HEK293 (cell line): ENCODE data around the gene TMEM35B.

Experiments used
- HOXD13 ChIP-seq: sonication (generic); formaldehyde crosslinking; IDR thresholded peaks from 2 replicates; pipeline ENCODE4 v1.8.0; 2022; ENCODE audit warnings: missing genetic modification reagents, borderline replicate concordance
- KLF7 ChIP-seq: fragments of 450-650 bp; formaldehyde crosslinking; IDR thresholded peaks from 2 replicates; pipeline ENCODE4 v1.5.1; 2016; ENCODE audit warnings: missing biosample characterization, missing genetic modification characterization, borderline replicate concordance
- REPIN1 ChIP-seq: fragments of 450-650 bp; formaldehyde crosslinking; IDR thresholded peaks from 2 replicates; pipeline ENCODE4 v1.5.1; 2017; ENCODE audit warnings: missing biosample characterization, missing genetic modification characterization, low read depth
- SALL2 ChIP-seq: fragments of 450-650 bp; formaldehyde crosslinking; IDR thresholded peaks from 2 replicates; pipeline ENCODE4 v1.5.0; 2017; ENCODE audit warnings: missing biosample characterization, mild to moderate bottlenecking, missing genetic modification characterization, borderline replicate concordance
- SP2 ChIP-seq: fragments of 450-650 bp; formaldehyde crosslinking; IDR thresholded peaks from 2 replicates; pipeline ENCODE4 v1.5.1; 2016; ENCODE audit warnings: missing biosample characterization, missing genetic modification characterization
- YY2 ChIP-seq: fragments of 450-650 bp; formaldehyde crosslinking; IDR thresholded peaks from 2 replicates; pipeline ENCODE4 v1.5.1; 2016; ENCODE audit warnings: missing biosample characterization, missing genetic modification characterization
- ZBTB17 ChIP-seq: fragments of 450-650 bp; formaldehyde crosslinking; IDR thresholded peaks from 2 replicates; pipeline ENCODE4 v1.5.1; 2016; ENCODE audit warnings: missing biosample characterization, missing genetic modification characterization
- ZBTB21 ChIP-seq: fragments of 450-650 bp; formaldehyde crosslinking; IDR thresholded peaks from 2 replicates; pipeline ENCODE4 v1.5.1; 2017; ENCODE audit warnings: missing biosample characterization, missing genetic modification characterization
- ZBTB48 ChIP-seq: fragments of 450-650 bp; formaldehyde crosslinking; IDR thresholded peaks from 2 replicates; pipeline ENCODE4 v1.5.1; 2016; ENCODE audit warnings: missing biosample characterization, missing genetic modification characterization
- ZBTB8A ChIP-seq: fragments of 450-650 bp; formaldehyde crosslinking; IDR thresholded peaks from 2 replicates; pipeline ENCODE4 v1.5.1; 2016; ENCODE audit warnings: missing biosample characterization, missing genetic modification characterization
- ZFP37 ChIP-seq: fragments of 450-650 bp; formaldehyde crosslinking; IDR thresholded peaks from 2 replicates; pipeline ENCODE4 v1.5.1; 2016; ENCODE audit warnings: missing biosample characterization, missing genetic modification characterization
- ZNF354C ChIP-seq: fragments of 450-650 bp; formaldehyde crosslinking; IDR thresholded peaks from 2 replicates; pipeline ENCODE4 v1.5.1; 2016; ENCODE audit warnings: missing biosample characterization, missing genetic modification characterization, low read depth, borderline replicate concordance
- ZNF423 ChIP-seq: fragments of 450-650 bp; formaldehyde crosslinking; IDR thresholded peaks from 2 replicates; pipeline ENCODE4 v1.5.1; 2016; ENCODE audit warnings: missing biosample characterization, missing genetic modification characterization
- ZNF529 ChIP-seq: fragments of 450-650 bp; formaldehyde crosslinking; IDR thresholded peaks from 2 replicates; pipeline ENCODE4 v1.5.1; 2017; ENCODE audit warnings: missing genetic modification characterization, missing biosample characterization; ENCODE audit not compliant: insufficient replicate concordance
- ZNF560 ChIP-seq: fragments of 450-650 bp; formaldehyde crosslinking; IDR thresholded peaks from 2 replicates; pipeline ENCODE4 v1.5.1; 2017; ENCODE audit warnings: missing biosample characterization, missing genetic modification characterization, borderline replicate concordance
- ZNF596 ChIP-seq: fragments of 450-650 bp; IDR thresholded peaks from 2 replicates; pipeline ENCODE4 v1.5.0; 2018; ENCODE audit warnings: missing biosample characterization, mild to moderate bottlenecking, missing genetic modification characterization, moderate library complexity
- ZNF621 ChIP-seq: fragments of 450-650 bp; formaldehyde crosslinking; IDR thresholded peaks from 2 replicates; pipeline ENCODE4 v1.5.1; 2017; ENCODE audit warnings: missing biosample characterization, missing genetic modification characterization
- ZNF623 ChIP-seq: fragments of 450-650 bp; formaldehyde crosslinking; IDR thresholded peaks from 2 replicates; pipeline ENCODE4 v1.5.1; 2016; ENCODE audit warnings: missing biosample characterization, missing genetic modification characterization
- ZNF629 ChIP-seq: fragments of 450-650 bp; formaldehyde crosslinking; IDR thresholded peaks from 2 replicates; pipeline ENCODE4 v1.5.1; 2017; ENCODE audit warnings: missing biosample characterization, missing genetic modification characterization
- ZNF777 ChIP-seq: fragments of 450-650 bp; formaldehyde crosslinking; IDR thresholded peaks from 2 replicates; pipeline ENCODE4 v1.5.1; 2017; ENCODE audit warnings: missing biosample characterization, missing genetic modification characterization, borderline replicate concordance
- TF ChIP-seq, protein P1 (sequence below): fragments of 450-650 bp; formaldehyde crosslinking; conservative IDR thresholded peaks from 2 replicates; pipeline ENCODE4 v1.5.1; 2016; ENCODE audit warnings: low read depth, missing biosample characterization, missing genetic modification characterization
- TF ChIP-seq, protein P2 (sequence below): fragments of 450-650 bp; formaldehyde crosslinking; IDR thresholded peaks from 2 replicates; pipeline ENCODE4 v1.5.1; 2016; ENCODE audit warnings: missing biosample characterization, missing genetic modification characterization, borderline replicate concordance
- TF ChIP-seq, protein P3 (sequence below): fragments of 450-650 bp; formaldehyde crosslinking; IDR thresholded peaks from 2 replicates; pipeline ENCODE4 v1.5.1; 2016; ENCODE audit warnings: missing biosample characterization, missing genetic modification characterization
- TF ChIP-seq, protein P4 (sequence below): fragments of 450-650 bp; formaldehyde crosslinking; IDR thresholded peaks from 2 replicates; pipeline ENCODE4 v1.5.1; 2016; ENCODE audit warnings: missing biosample characterization, missing genetic modification characterization
- TF ChIP-seq, protein P5 (sequence below): fragments of 450-650 bp; formaldehyde crosslinking; IDR thresholded peaks from 2 replicates; pipeline ENCODE4 v1.5.1; 2017; ENCODE audit warnings: missing biosample characterization, mild to moderate bottlenecking, missing genetic modification characterization, moderate library complexity

The TMEM35B gene

DNA sequence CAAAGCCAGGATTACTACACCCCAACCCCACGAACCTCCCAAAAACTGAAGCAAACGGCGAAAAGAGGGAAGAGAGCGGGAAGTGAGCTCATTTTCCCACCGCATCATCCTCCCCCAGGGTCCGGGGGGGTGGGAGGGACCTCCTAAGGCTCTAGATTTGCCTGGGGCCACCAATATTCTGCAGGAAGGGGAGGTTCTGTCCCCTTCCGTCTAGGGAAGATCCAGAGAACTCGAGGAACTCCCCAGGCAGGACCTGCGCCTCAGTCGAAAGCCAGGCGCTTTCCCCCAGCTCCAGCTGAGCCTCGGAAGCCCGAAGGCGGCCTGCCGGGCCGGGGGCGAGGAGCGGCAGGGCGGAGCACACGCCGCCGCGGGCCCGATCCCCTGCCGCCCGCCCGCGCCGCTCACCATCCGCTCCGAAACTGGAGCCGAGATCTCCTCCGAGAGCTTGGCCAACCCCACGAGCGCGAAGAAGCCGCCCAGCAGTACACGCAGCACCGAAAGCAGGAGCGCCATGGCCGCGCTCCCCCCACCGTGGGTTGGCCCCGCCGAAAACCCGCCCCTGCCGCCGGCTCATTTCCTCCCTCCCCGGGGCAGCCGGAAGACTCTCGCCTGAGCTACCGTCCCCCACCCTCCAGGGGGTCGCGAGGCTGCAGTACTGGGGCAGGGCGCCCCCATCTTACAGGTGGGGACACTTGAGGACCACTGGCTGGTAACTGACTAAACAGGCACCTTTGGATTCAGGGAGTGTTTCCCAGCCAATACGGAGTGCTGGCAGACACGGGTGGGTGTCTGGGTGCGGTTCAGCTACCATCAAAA, at the start of gene TMEM35B (continued):
- TF ChIP-seq, protein P1, sequence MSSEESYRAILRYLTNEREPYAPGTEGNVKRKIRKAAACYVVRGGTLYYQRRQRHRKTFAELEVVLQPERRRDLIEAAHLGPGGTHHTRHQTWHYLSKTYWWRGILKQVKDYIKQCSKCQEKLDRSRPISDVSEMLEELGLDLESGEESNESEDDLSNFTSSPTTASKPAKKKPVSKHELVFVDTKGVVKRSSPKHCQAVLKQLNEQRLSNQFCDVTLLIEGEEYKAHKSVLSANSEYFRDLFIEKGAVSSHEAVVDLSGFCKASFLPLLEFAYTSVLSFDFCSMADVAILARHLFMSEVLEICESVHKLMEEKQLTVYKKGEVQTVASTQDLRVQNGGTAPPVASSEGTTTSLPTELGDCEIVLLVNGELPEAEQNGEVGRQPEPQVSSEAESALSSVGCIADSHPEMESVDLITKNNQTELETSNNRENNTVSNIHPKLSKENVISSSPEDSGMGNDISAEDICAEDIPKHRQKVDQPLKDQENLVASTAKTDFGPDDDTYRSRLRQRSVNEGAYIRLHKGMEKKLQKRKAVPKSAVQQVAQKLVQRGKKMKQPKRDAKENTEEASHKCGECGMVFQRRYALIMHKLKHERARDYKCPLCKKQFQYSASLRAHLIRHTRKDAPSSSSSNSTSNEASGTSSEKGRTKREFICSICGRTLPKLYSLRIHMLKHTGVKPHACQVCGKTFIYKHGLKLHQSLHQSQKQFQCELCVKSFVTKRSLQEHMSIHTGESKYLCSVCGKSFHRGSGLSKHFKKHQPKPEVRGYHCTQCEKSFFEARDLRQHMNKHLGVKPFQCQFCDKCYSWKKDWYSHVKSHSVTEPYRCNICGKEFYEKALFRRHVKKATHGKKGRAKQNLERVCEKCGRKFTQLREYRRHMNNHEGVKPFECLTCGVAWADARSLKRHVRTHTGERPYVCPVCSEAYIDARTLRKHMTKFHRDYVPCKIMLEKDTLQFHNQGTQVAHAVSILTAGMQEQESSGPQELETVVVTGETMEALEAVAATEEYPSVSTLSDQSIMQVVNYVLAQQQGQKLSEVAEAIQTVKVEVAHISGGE (tag by site-specific recombination): peak; percentile 84
- TF ChIP-seq ZBTB17 (tag by site-specific recombination) (0 out of 2 replicates have a peak, but pooled peaks have one; percentile 12), ZBTB21 (tag by site-specific recombination) (no peak), ZFP37 (tag by site-specific recombination) (no peak), HOXD13 (no peak), ZNF596 (tag by site-specific recombination) (no peak), ZNF621 (tag by site-specific recombination) (no peak), ZNF623 (0 out of 2 replicates have a peak, but pooled peaks have one; percentile 15), ZNF560 (tag by site-specific recombination) (no peak), ZNF629 (0 out of 2 replicates have a peak, but pooled peaks have one; percentile 31), YY2 (tag by site-specific recombination) (peak; percentile 22; the same call in 1 of the 2 replicates), SALL2 (tag by site-specific recombination) (no peak), ZNF423 (tag by site-specific recombination) (peak; percentile 86), ZNF529 (tag by site-specific recombination) (no peak), ZNF354C (tag by site-specific recombination) (no peak), SP2 (tag by site-specific recombination) (peak; percentile 87), ZBTB48 (tag by site-specific recombination) (no peak; the same call in 1 of the 2 replicates), ZBTB8A (tag by site-specific recombination) (no peak), REPIN1 (tag by site-specific recombination) (no peak), KLF7 (no peak; the same call in 1 of the 2 replicates), ZNF777 (tag by site-specific recombination) (no peak)
- TF ChIP-seq, protein P2, sequence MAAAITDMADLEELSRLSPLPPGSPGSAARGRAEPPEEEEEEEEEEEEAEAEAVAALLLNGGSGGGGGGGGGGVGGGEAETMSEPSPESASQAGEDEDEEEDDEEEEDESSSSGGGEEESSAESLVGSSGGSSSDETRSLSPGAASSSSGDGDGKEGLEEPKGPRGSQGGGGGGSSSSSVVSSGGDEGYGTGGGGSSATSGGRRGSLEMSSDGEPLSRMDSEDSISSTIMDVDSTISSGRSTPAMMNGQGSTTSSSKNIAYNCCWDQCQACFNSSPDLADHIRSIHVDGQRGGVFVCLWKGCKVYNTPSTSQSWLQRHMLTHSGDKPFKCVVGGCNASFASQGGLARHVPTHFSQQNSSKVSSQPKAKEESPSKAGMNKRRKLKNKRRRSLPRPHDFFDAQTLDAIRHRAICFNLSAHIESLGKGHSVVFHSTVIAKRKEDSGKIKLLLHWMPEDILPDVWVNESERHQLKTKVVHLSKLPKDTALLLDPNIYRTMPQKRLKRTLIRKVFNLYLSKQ: no peak
- TF ChIP-seq, protein P3, sequence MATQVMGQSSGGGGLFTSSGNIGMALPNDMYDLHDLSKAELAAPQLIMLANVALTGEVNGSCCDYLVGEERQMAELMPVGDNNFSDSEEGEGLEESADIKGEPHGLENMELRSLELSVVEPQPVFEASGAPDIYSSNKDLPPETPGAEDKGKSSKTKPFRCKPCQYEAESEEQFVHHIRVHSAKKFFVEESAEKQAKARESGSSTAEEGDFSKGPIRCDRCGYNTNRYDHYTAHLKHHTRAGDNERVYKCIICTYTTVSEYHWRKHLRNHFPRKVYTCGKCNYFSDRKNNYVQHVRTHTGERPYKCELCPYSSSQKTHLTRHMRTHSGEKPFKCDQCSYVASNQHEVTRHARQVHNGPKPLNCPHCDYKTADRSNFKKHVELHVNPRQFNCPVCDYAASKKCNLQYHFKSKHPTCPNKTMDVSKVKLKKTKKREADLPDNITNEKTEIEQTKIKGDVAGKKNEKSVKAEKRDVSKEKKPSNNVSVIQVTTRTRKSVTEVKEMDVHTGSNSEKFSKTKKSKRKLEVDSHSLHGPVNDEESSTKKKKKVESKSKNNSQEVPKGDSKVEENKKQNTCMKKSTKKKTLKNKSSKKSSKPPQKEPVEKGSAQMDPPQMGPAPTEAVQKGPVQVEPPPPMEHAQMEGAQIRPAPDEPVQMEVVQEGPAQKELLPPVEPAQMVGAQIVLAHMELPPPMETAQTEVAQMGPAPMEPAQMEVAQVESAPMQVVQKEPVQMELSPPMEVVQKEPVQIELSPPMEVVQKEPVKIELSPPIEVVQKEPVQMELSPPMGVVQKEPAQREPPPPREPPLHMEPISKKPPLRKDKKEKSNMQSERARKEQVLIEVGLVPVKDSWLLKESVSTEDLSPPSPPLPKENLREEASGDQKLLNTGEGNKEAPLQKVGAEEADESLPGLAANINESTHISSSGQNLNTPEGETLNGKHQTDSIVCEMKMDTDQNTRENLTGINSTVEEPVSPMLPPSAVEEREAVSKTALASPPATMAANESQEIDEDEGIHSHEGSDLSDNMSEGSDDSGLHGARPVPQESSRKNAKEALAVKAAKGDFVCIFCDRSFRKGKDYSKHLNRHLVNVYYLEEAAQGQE (tag by site-specific recombination): no peak
- TF ChIP-seq, protein P4, sequence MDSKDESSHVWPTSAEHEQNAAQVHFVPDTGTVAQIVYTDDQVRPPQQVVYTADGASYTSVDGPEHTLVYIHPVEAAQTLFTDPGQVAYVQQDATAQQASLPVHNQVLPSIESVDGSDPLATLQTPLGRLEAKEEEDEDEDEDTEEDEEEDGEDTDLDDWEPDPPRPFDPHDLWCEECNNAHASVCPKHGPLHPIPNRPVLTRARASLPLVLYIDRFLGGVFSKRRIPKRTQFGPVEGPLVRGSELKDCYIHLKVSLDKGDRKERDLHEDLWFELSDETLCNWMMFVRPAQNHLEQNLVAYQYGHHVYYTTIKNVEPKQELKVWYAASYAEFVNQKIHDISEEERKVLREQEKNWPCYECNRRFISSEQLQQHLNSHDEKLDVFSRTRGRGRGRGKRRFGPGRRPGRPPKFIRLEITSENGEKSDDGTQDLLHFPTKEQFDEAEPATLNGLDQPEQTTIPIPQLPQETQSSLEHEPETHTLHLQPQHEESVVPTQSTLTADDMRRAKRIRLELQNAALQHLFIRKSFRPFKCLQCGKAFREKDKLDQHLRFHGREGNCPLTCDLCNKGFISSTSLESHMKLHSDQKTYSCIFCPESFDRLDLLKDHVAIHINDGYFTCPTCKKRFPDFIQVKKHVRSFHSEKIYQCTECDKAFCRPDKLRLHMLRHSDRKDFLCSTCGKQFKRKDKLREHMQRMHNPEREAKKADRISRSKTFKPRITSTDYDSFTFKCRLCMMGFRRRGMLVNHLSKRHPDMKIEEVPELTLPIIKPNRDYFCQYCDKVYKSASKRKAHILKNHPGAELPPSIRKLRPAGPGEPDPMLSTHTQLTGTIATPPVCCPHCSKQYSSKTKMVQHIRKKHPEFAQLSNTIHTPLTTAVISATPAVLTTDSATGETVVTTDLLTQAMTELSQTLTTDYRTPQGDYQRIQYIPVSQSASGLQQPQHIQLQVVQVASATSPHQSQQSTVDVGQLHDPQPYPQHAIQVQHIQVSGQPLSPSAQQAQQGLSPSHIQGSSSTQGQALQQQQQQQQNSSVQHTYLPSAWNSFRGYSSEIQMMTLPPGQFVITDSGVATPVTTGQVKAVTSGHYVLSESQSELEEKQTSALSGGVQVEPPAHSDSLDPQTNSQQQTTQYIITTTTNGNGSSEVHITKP (tag by site-specific recombination): peak; percentile 91
- TF ChIP-seq, protein P5, sequence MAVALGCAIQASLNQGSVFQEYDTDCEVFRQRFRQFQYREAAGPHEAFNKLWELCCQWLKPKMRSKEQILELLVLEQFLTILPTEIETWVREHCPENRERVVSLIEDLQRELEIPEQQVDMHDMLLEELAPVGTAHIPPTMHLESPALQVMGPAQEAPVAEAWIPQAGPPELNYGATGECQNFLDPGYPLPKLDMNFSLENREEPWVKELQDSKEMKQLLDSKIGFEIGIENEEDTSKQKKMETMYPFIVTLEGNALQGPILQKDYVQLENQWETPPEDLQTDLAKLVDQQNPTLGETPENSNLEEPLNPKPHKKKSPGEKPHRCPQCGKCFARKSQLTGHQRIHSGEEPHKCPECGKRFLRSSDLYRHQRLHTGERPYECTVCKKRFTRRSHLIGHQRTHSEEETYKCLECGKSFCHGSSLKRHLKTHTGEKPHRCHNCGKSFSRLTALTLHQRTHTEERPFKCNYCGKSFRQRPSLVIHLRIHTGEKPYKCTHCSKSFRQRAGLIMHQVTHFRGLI (tag by site-specific recombination): peak; percentile 16; the same call in 1 of the 2 replicates
